Stomach (tissue), 9 donors: Measurements from ENCODE around the gene GALNT8. TPM values are rescaled to one million over a fixed set of nuclear protein-coding genes. Genes with fewer than 3 reads are reported as not detected.
"Not testable (repeated sequence)": the region's sequence is repeated elsewhere in the genome, so short reads cannot be mapped to it uniquely, and the experiment has no call there.

Source experiments
- DNase-seq, 2 donors: peaks; one replicate each; pipeline versions ENCODE4 v3.0.0 to v3.0.0-alpha.2; 2013 to 2019
- H3K27ac ChIP-seq, 5 donors: fragments of 200-600 bp in 4 of 5; sonication (generic) in 4 of 5; one replicate each; pipeline ENCODE4 v1.5.1; 2013 to 2019; ENCODE audit warnings: mild to moderate bottlenecking in 1 of 5, moderate library complexity in 1 of 5
- H3K27me3 ChIP-seq, 3 donors: fragments of 200-600 bp; sonication (generic); one replicate each; pipeline ENCODE4 v1.5.1; 2017 to 2019; ENCODE audit warnings: mixed run types in 1 of 3
- H3K36me3 ChIP-seq, 4 donors: fragments of 200-600 bp; sonication (generic); 1 replicate in 3 of 4; 2 replicates in 1 of 4; pipeline ENCODE4 v1.5.1; 2016 to 2019
- H3K4me1 ChIP-seq, 4 donors: fragments of 200-600 bp; sonication (generic); one replicate each; pipeline ENCODE4 v1.5.1; 2016 to 2019
- H3K4me3 ChIP-seq, 4 donors: fragments of 200-600 bp; sonication (generic) in 3 of 4; one replicate each; pipeline ENCODE4 v1.5.1; 2016 to 2019; ENCODE audit warnings: mild to moderate bottlenecking in 1 of 4
- H3K9me3 ChIP-seq, 4 donors: fragments of 200-600 bp; sonication (generic); one replicate each; pipeline ENCODE4 v1.5.1; 2016 to 2019
- EP300 ChIP-seq: sonication (generic); formaldehyde crosslinking; IDR thresholded peaks from one replicate; pipeline ENCODE4 v1.6.1; 2017; ENCODE audit warnings: antibody characterized with exemption
- POLR2A ChIP-seq, 4 donors: fragments of 450-650 bp; IDR thresholded peaks; one replicate each; pipeline ENCODE4 v1.6.1; 2016; ENCODE audit warnings: antibody characterized with exemption in 4 of 4, control low read depth in 2 of 4, mild to moderate bottlenecking in 1 of 4, moderate library complexity in 1 of 4
- POLR2AphosphoS5 ChIP-seq, 3 donors: sonication (generic); formaldehyde crosslinking; IDR thresholded peaks; one replicate each; pipeline ENCODE4 v1.6.1; 2016; ENCODE audit warnings: antibody characterized with exemption in 3 of 3
- WGBS, 5 donors: extraction: QIAGEN DNeasy Blood & Tissue Kit in 3 of 5; methylation state at CpG; one replicate each; pipeline versions ENCODE4 v1.1.5 to v1.1.7; 2013 to 2018; 5-methylcytosine and 5-hydroxymethylcytosine counted together
- intact Hi-C: fragments of 100-400 bp; cut with DNase I; formaldehyde crosslinking; loops from one replicate; pipeline ENCODE4 v1.15.1; 2023; ENCODE audit warnings: low total_unique reads
- polyA plus RNA-seq, 3 donors: library from polyadenylated mRNA; stranded (reverse); fragments of 200-250 nt; gene quantifications; one replicate each; pipeline ENCODE4 v1.2.3, GENCODE V29; 2013
- total RNA-seq, 5 donors: library from RNA; depleted of rRNA; stranded (reverse); fragments of >200 nt; gene quantifications; one replicate each; pipeline versions ENCODE4 v1.1.0 to v1.2.3, GENCODE V29; 2014 to 2016
- TF ChIP-seq, protein P1 (sequence below), 7 experiments: fragments of 450-650 bp in 4 of 7; fragments of 200-600 bp in 3 of 7; sonication (generic) in 3 of 7; IDR thresholded peaks; one replicate each; pipeline ENCODE4 v1.5.1; 2016 to 2019; ENCODE audit warnings: antibody characterized with exemption in 7 of 7, control low read depth in 2 of 7, mild to moderate bottlenecking in 1 of 7
- donor health status: healthy with polysubstance abuse.
- donor health status: Bipolar disorder and iron deficiency.
- donor health status: healthy.

GALNT8 gene
- total and polyA plus RNA-seq, 8 donors, result 0.28 to 19.7 (median 1.0) TPM; not detected in 2

DNA sequence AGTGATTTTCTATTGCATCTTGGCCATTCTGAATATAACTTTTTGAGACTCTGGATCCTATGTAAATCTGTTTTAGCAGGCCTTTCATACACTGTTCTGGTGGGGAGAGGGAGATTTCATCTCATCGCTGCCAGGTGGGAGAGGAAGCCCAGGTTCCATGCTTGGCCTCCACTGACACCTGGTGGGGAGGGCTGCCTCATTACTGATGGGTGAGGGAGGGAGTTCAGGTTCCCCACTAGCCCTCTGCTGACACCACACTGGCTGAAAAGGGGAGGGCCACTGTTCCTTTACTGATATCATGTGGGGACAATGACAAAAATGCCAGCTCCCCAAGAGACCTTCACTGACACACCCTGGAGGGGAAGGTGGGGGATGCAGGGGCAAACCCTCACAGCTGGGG lies 2.4 kb upstream of the GALNT8 start:
- 69 to 100% (median 88%) methylated on average over 1 of the region's 1 CpG for WGBS, 5 donors
- TF ChIP-seq EP300 (no peak), POLR2A (IDR thresholded peaks at IDR 0.05) (no peak), POLR2AphosphoS5 (IDR thresholded peaks at IDR 0.05) (no peak)
- TF ChIP-seq, protein P1, sequence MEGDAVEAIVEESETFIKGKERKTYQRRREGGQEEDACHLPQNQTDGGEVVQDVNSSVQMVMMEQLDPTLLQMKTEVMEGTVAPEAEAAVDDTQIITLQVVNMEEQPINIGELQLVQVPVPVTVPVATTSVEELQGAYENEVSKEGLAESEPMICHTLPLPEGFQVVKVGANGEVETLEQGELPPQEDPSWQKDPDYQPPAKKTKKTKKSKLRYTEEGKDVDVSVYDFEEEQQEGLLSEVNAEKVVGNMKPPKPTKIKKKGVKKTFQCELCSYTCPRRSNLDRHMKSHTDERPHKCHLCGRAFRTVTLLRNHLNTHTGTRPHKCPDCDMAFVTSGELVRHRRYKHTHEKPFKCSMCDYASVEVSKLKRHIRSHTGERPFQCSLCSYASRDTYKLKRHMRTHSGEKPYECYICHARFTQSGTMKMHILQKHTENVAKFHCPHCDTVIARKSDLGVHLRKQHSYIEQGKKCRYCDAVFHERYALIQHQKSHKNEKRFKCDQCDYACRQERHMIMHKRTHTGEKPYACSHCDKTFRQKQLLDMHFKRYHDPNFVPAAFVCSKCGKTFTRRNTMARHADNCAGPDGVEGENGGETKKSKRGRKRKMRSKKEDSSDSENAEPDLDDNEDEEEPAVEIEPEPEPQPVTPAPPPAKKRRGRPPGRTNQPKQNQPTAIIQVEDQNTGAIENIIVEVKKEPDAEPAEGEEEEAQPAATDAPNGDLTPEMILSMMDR (IDR thresholded peaks at IDR 0.05), result no peak
- DNase-seq, result no peak
- no peaks in the 10 kb centered on the region for H3K4me1 ChIP-seq
- H3K27ac ChIP-seq, result no peak overlapping the region
- H3K9me3 ChIP-seq, result no peaks in the 10 kb centered on the region
- H3K36me3 ChIP-seq, result no peaks in the 10 kb centered on the region
- intact Hi-C loops, result no loop called here
- H3K4me3 ChIP-seq, result no peak overlapping the region
- peaks cover 0 to 16% (median 0%) of the 10 kb centered on the region in 3 donors for H3K27me3 ChIP-seq

DNA sequence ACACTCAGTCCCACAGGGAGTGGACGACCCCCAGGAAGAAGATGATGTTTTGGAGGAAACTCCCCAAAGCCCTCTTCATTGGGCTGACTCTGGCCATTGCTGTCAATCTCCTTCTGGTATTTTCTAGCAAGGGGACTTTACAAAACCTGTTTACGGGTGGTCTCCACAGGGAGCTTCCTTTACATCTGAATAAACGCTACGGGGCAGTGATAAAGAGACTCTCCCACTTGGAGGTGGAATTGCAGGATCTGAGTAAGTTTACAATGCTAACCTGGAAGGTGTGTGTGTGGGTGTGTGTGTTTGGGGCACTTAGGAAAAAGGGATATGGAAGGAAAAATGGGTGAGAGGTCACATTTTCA lies 416 bp downstream of the GALNT8 start:
- 28 to 49% (median 43%) methylated on average over 4 of the region's 4 CpGs for WGBS, 5 donors
- intact Hi-C loops, result no loop called here
- H3K27ac ChIP-seq, result no peak overlapping the region
- peaks cover 0 to 16% (median 0%) of the 10 kb centered on the region in 3 donors for H3K27me3 ChIP-seq
- H3K4me1 ChIP-seq, result no peaks in the 10 kb centered on the region
- H3K4me3 ChIP-seq, result no peak overlapping the region
- DNase-seq, result no peak
- H3K9me3 ChIP-seq, result no peaks in the 10 kb centered on the region
- TF ChIP-seq, protein P1 (IDR thresholded peaks at IDR 0.05), result no peak
- TF ChIP-seq POLR2A (IDR thresholded peaks at IDR 0.05) (no peak), EP300 (no peak), POLR2AphosphoS5 (IDR thresholded peaks at IDR 0.05) (no peak)
- H3K36me3 ChIP-seq, result no peaks in the 10 kb centered on the region

DNA sequence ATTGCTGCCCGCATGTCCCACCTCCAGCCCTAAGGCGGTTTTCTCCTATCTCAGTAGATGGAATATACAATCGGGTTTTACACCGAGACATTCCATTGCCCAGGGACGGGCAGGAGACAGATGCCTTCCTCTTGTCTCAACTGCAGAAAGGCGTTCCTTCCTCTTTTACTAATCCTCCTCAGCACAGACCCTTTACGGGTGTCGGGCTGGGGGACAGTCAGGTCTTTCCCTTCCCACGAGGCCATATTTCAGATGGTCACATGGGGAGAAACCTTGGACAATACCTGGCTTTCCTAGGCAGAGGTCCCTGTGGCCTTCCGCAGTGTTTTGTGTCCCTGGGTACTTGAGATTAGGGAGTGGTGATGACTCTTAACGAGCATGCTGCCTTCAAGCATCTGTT lies 1.4 kb downstream of the GALNT8 start:
- H3K4me3 ChIP-seq, H3K36me3 ChIP-seq, H3K4me1 ChIP-seq, DNase-seq, H3K9me3 ChIP-seq, H3K27ac ChIP-seq, intact Hi-C loops: not testable (repeated sequence)
- peaks cover 0 to 16% (median 0%) of the 10 kb centered on the region in 3 donors for H3K27me3 ChIP-seq
- 38 to 62% (median 57%) methylated on average over 9 to 11 of the region's 11 CpGs for WGBS, 5 donors

DNA sequence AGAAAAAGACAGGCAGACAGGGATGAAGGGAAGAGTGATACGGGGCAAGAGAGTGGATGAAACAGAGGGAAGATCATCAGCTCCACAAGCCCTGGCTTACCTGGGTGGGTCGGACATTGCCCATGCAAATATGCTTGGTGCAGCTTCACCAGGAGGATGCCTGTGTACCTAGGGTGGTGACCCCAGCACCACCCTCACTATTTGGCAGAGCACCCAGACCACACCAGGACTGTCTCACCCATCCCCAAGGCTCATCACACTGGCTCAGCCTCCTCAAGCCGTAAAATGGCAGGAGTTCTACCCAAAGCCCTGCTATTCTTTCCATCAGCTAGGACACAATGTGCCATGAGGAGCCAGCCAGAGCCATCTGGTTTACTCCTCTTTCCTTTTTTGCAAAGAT lies 3.0 kb downstream of the GALNT8 start:
- 90 to 95% (median 94%) methylated on average over 3 of the region's 3 CpGs for WGBS, 5 donors
- no peak for DNase-seq
- no peak overlapping the region for H3K27ac ChIP-seq

DNA sequence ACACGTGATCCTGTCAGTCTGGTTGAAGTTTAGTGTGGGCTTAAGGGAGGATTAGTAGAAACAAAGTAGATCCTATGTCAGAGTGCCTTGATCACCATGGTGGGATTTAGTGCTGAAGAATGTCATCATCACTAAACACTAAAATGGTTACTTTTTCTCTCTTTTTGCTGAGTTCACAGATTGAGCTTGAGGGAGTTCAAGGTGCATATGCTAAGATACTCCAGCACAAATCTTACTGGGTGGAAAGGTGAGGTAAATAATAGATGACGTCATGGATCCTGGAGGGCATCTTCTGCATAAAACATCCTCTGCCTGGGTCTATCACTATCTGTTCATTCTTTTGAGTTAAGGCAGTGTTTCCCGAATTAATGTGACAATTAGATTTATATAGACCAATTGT lies 4.9 kb downstream of the GALNT8 start:
- no peaks in the 10 kb centered on the region for H3K4me1 ChIP-seq
- H3K36me3 ChIP-seq, result no peaks in the 10 kb centered on the region
- intact Hi-C loops, result no loop called here
- 73 to 85% (median 84%) methylated on average over 3 of the region's 3 CpGs for WGBS, 5 donors
- no peak overlapping the region for H3K4me3 ChIP-seq
- DNase-seq, result no peak
- no peaks in the 10 kb centered on the region for H3K9me3 ChIP-seq
- peaks cover 0 to 11% (median 0%) of the 10 kb centered on the region in 3 donors for H3K27me3 ChIP-seq
- TF ChIP-seq EP300 (no peak), POLR2AphosphoS5 (IDR thresholded peaks at IDR 0.05) (no peak), POLR2A (IDR thresholded peaks at IDR 0.05) (no peak)
- TF ChIP-seq, protein P1 (IDR thresholded peaks at IDR 0.05), result no peak
- no peak overlapping the region for H3K27ac ChIP-seq

More for the DNA sequence above, 3.0 kb downstream of the GALNT8 start:
- H3K36me3 ChIP-seq, result no peaks in the 10 kb centered on the region
- peaks cover 0 to 16% (median 0%) of the 10 kb centered on the region in 3 donors for H3K27me3 ChIP-seq
- H3K9me3 ChIP-seq, result no peaks in the 10 kb centered on the region
- no peaks in the 10 kb centered on the region for H3K4me1 ChIP-seq
- intact Hi-C loops, result no loop called here
- H3K4me3 ChIP-seq, result no peak overlapping the region
- TF ChIP-seq POLR2A (IDR thresholded peaks at IDR 0.05), result no peak
- no peak for TF ChIP-seq POLR2AphosphoS5 (IDR thresholded peaks at IDR 0.05)
- no peak for TF ChIP-seq EP300
- TF ChIP-seq, protein P1 (IDR thresholded peaks at IDR 0.05), result no peak
